ENCODE measurements around the gene MOB3A.

GRCh38 chr19:2022289-2022688 is 73.8 kb downstream of the MOB3A start:
- TF ChIP-seq SUZ12 (IDR thresholded peaks at IDR 0.05; ENCODE audit: extremely low read depth, insufficient read depth, insufficient read length) (no peak), YY1 (IDR thresholded peaks at IDR 0.05; ENCODE audit: insufficient read depth, insufficient read length) (no peak)
